ENCODE measurements around the gene VPS45. TPM values are rescaled to one million over a fixed set of nuclear protein-coding genes. Genes with fewer than 3 reads are reported as not detected.
"Not testable (repeated sequence)": the region's sequence is repeated elsewhere in the genome, so short reads cannot be mapped to it uniquely, and the experiment has no call there.

VPS45 gene
- total RNA-seq, 4 donors from 2014 or later = 38.9 to 56.5 (median 44.9) TPM

GRCh38 chr1:150179867-150180266, 112.3 kb downstream of the VPS45 start:
- intact Hi-C loops (cut with DNase I) = no loop called here
- H3K9me3 ChIP-seq = no peaks in the 10 kb centered on the region
- 84% methylated on average over 7 of the region's 7 CpGs for WGBS
- TF ChIP-seq POLR2A (IDR thresholded peaks at IDR 0.05; ENCODE audit: low read depth) (no peak), POLR2AphosphoS5 (IDR thresholded peaks at IDR 0.05) (no peak), EP300 (IDR thresholded peaks at IDR 0.05) (no peak)
- TF ChIP-seq, protein P1, sequence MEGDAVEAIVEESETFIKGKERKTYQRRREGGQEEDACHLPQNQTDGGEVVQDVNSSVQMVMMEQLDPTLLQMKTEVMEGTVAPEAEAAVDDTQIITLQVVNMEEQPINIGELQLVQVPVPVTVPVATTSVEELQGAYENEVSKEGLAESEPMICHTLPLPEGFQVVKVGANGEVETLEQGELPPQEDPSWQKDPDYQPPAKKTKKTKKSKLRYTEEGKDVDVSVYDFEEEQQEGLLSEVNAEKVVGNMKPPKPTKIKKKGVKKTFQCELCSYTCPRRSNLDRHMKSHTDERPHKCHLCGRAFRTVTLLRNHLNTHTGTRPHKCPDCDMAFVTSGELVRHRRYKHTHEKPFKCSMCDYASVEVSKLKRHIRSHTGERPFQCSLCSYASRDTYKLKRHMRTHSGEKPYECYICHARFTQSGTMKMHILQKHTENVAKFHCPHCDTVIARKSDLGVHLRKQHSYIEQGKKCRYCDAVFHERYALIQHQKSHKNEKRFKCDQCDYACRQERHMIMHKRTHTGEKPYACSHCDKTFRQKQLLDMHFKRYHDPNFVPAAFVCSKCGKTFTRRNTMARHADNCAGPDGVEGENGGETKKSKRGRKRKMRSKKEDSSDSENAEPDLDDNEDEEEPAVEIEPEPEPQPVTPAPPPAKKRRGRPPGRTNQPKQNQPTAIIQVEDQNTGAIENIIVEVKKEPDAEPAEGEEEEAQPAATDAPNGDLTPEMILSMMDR (IDR thresholded peaks at IDR 0.05) = no peak
- no peak overlapping the region for H3K4me3 ChIP-seq
- no peaks in the 10 kb centered on the region for H3K36me3 ChIP-seq
- H3K4me1 ChIP-seq = no peaks in the 10 kb centered on the region
- DNase-seq (ENCODE audit: extremely low spot score) = no peak
- no peak overlapping the region for H3K27ac ChIP-seq (replicated peaks in 1 of 4)
- H3K27me3 ChIP-seq = no peaks in the 10 kb centered on the region

GRCh38 chr1:150180474-150180873, 112.9 kb downstream of the VPS45 start:
- H3K27ac ChIP-seq (replicated peaks in 1 of 4) = no peak overlapping the region
- no peak for DNase-seq (ENCODE audit: extremely low spot score)

GRCh38 chr1:150182247-150182646, 114.7 kb downstream of the VPS45 start:
- no peak overlapping the region for H3K27ac ChIP-seq (replicated peaks in 1 of 4)
- TF ChIP-seq POLR2AphosphoS5 (IDR thresholded peaks at IDR 0.05) (no peak), POLR2A (IDR thresholded peaks at IDR 0.05; ENCODE audit: low read depth) (no peak), EP300 (IDR thresholded peaks at IDR 0.05) (no peak)
- TF ChIP-seq, protein P1 (IDR thresholded peaks at IDR 0.05) = no peak
- intact Hi-C loops (cut with DNase I) = no loop called here
- H3K36me3 ChIP-seq = no peaks in the 10 kb centered on the region
- whole genome bisulfite sequencing = 90% methylated on average over 11 of the region's 11 CpGs
- no peak overlapping the region for H3K4me3 ChIP-seq
- no peak for DNase-seq (ENCODE audit: extremely low spot score)
- peaks cover 0 to 9% (median 5%) of the 10 kb centered on the region in 4 donors for H3K4me1 ChIP-seq
- H3K9me3 ChIP-seq = no peaks in the 10 kb centered on the region
- H3K27me3 ChIP-seq = no peaks in the 10 kb centered on the region

More at GRCh38 chr1:150180474-150180873, 112.9 kb downstream of the VPS45 start:
- no peaks in the 10 kb centered on the region for H3K9me3 ChIP-seq
- H3K4me3 ChIP-seq = no peak overlapping the region
- H3K4me1 ChIP-seq = no peaks in the 10 kb centered on the region
- no peaks in the 10 kb centered on the region for H3K27me3 ChIP-seq
- no peaks in the 10 kb centered on the region for H3K36me3 ChIP-seq
- TF ChIP-seq POLR2AphosphoS5 (IDR thresholded peaks at IDR 0.05) (no peak), EP300 (IDR thresholded peaks at IDR 0.05) (no peak), POLR2A (IDR thresholded peaks at IDR 0.05; ENCODE audit: low read depth) (no peak)
- TF ChIP-seq, protein P1 (IDR thresholded peaks at IDR 0.05) = no peak
- intact Hi-C loops (cut with DNase I) = no loop called here
- 67% methylated on average over 5 of the region's 5 CpGs for WGBS

DNA sequence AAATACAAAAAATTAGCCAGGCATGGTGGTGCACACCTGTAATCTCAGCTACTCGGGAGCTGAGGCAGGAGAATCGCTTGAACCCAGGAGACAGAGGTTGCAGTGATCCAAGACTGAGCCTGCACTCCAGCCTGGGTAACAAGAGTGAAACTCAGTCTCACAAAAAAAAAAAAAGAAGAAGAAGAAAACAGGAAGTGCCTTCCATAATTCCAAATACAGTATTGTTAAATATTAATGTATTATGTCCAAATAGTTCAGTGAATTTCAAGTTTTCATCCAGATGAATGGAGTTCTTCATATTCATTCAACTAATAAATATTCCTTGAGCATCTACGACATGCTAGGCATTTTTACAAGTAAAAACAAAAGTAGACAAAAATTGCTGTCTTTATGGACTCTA, 115.5 kb downstream of the VPS45 start:
- no peak for DNase-seq (ENCODE audit: extremely low spot score)
- TF ChIP-seq POLR2A (IDR thresholded peaks at IDR 0.05; ENCODE audit: low read depth) = no peak
- Histone ChIP-seq H3K4me1 (peaks cover 4 to 11% (median 7%) of the 10 kb centered on the region in 4 donors), H3K9me3 (no peaks in the 10 kb centered on the region), H3K27me3 (no peaks in the 10 kb centered on the region), H3K27ac (replicated peaks in 1 of 4) (no peak overlapping the region), H3K4me3 (no peak overlapping the region), H3K36me3 (no peaks in the 10 kb centered on the region)
- whole genome bisulfite sequencing = 84% methylated on average over 3 of the region's 3 CpGs
- intact Hi-C loops (cut with DNase I) = no loop called here

GRCh38 chr1:150185481-150185880, 117.9 kb downstream of the VPS45 start:
- DNase-seq (ENCODE audit: extremely low spot score) = no peak
- Histone ChIP-seq H3K27ac (replicated peaks in 1 of 4) (no peak overlapping the region), H3K27me3 (no peaks in the 10 kb centered on the region), H3K4me1 (peaks cover 4 to 11% (median 7%) of the 10 kb centered on the region in 4 donors), H3K9me3 (no peaks in the 10 kb centered on the region), H3K4me3 (no peak overlapping the region), H3K36me3 (no peaks in the 10 kb centered on the region)
- intact Hi-C loops (cut with DNase I) = loop anchor here (5.0 kb wide), 1 partner anchor 223 kb away; no protein-coding TSS in a partner anchor
- TF ChIP-seq, protein P1 (IDR thresholded peaks at IDR 0.05) = no peak
- no peak for TF ChIP-seq POLR2A (IDR thresholded peaks at IDR 0.05; ENCODE audit: low read depth)
- TF ChIP-seq POLR2AphosphoS5 (IDR thresholded peaks at IDR 0.05) = no peak
- no peak for TF ChIP-seq EP300 (IDR thresholded peaks at IDR 0.05)
- WGBS = 91% methylated on average over 7 of the region's 7 CpGs

GRCh38 chr1:150186438-150186788, 118.8 kb downstream of the VPS45 start:
- not testable (repeated sequence) for H3K4me3 ChIP-seq; H3K9me3 ChIP-seq; H3K27me3 ChIP-seq; H3K36me3 ChIP-seq; DNase-seq (ENCODE audit: extremely low spot score)
- intact Hi-C loops (cut with DNase I) = loop anchor here (5.0 kb wide), 1 partner anchor 224 kb away; no protein-coding TSS in a partner anchor
- WGBS = 80% methylated on average over 7 of the region's 7 CpGs
- H3K27ac ChIP-seq (replicated peaks in 1 of 4) = peak overlapping the region; percentile 2 to 55 (median 23)
- peaks cover 4 to 11% (median 7%) of the 10 kb centered on the region in 4 donors for H3K4me1 ChIP-seq
